ENCODE results near the gene BYSL.

The BYSL gene

DNA sequence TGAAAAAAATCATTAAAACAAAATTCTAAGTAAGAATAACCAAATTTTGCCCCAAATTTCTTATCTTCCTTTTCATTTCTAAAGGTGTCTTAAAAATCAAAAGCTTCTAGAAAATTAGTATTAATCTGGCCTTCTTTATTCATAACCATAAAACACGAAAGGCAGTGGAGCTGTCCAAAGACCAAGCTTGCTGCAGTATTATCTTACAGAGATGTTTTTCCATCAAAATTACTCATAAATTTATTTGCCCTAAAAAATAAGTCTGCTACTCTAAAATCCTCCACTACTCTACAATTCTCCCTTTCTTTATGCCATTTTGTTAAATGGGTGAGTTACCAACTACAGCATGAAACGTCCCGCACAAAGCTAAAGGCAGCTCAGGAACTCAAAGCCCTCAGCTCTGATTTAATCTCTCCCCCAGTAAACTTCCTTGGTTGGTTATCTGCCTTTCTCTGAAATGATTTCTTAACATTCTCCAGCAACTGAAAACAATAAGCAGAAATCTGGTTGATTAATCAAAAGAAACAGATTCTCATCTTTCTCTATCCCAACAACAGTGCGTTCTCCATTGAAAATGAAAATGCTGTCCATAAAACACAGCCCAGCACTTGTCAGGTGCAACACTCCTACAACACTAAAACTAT is 28.3 kb upstream of the BYSL start:
- Histone ChIP-seq H3K79me1 (ENCODE audit: low read length) (peaks cover 1% of the 10 kb centered on the region), H3K23ac (ENCODE audit: low read length) (no peak overlapping the region), H3K4me2 (ENCODE audit: low read length) (no peak overlapping the region), H3K9ac (ENCODE audit: low read length) (no peak overlapping the region), H3K18ac (ENCODE audit: low read length) (no peak overlapping the region), H3K79me2 (ENCODE audit: control insufficient read depth, insufficient read depth, low read length) (peaks cover 3% of the 10 kb centered on the region), H4K8ac (ENCODE audit: low read depth, low read length) (no peak overlapping the region), H3K56ac (ENCODE audit: low read length) (no peak overlapping the region), H4K5ac (ENCODE audit: low read length) (no peak overlapping the region), H3K27me3 (ENCODE audit: insufficient read depth, low read length, poor library complexity) (no peaks in the 10 kb centered on the region), H3K4me3 (ENCODE audit: low read length) (no peak overlapping the region), H3K4me1 (ENCODE audit: control insufficient read depth, low read depth, low read length) (peaks cover 6% of the 10 kb centered on the region), H2BK15ac (replicated peaks; ENCODE audit: low read depth) (no peak overlapping the region), H3K36me3 (ENCODE audit: control insufficient read depth, insufficient read depth, low read length) (no peaks in the 10 kb centered on the region), H3K27ac (ENCODE audit: low read depth, low read length) (no peak overlapping the region), H2AK5ac (ENCODE audit: low read length) (no peak overlapping the region), H3K4ac (ENCODE audit: low read depth, low read length) (no peak overlapping the region), H2BK5ac (ENCODE audit: low read length) (no peak overlapping the region), H2BK120ac (ENCODE audit: low read depth, low read length) (no peak overlapping the region)
- DNase-seq, result no peak
- WGBS (ENCODE audit: extremely low coverage, insufficient coverage, low lambda C conversion rate), result no CpG with 5 or more reads among the region's 4 CpGs

DNA sequence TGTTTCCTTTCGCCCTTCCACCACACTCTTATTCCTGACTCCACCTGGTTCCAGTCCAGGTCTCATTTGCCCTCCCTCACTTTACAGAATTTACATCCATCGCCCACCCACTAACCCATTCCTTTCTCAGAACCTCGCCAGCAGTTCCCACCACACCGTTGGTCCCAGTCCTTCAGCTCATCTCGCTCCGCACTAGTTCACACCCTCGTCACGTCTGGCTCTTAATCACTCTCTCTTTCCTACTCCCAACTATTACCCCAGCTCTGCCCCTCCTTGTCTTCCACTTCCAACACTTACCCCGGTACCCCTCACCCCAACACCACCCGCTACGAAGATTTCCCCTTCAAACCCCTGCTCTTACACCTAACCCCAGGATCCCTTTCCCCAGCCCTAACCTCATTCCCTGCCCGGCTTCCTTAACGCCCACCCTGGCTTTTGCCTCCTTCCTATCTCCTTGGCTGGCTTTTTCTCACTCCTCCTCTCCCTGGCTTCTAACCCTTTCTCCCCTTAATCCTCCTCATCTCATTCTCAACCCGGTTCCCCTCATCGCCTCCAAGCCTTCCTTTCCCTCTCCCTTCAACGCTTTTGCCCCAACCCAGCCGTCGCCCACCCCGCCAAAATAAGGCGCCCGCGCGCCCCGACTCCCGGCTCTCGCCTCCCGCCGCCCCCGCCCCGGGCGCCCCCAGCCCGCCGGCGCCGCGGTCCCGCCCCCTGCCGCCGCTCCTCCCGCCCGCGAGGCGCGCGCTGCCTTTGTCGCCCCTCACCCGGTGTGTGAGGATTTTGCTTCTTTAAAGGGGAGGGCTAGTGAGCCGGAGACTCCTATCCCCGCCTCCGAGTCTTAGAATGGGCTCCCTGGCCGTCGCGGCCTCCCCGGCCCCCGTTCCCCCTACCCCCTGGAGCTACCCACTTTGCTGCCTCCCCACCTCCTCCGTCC is 26.7 kb upstream of the BYSL start:
- Histone ChIP-seq H3K79me2 (ENCODE audit: control insufficient read depth, insufficient read depth, low read length) (peaks cover 3% of the 10 kb centered on the region), H4K5ac (ENCODE audit: low read length) (no peak overlapping the region), H2BK120ac (ENCODE audit: low read depth, low read length) (no peak overlapping the region), H3K18ac (ENCODE audit: low read length) (peak overlapping the region; percentile 33), H2BK15ac (replicated peaks; ENCODE audit: low read depth) (no peak overlapping the region), H3K4me2 (ENCODE audit: low read length) (peak overlapping the region; percentile 74), H4K8ac (ENCODE audit: low read depth, low read length) (no peak overlapping the region), H3K56ac (ENCODE audit: low read length) (peak overlapping the region; percentile 85), H3K27ac (ENCODE audit: low read depth, low read length) (peak overlapping the region; percentile 56), H2BK5ac (ENCODE audit: low read length) (peak overlapping the region; percentile 2), H3K27me3 (ENCODE audit: insufficient read depth, low read length, poor library complexity) (no peaks in the 10 kb centered on the region), H3K9ac (ENCODE audit: low read length) (peak overlapping the region; percentile 82), H3K79me1 (ENCODE audit: low read length) (peaks cover 1% of the 10 kb centered on the region), H3K4me1 (ENCODE audit: control insufficient read depth, low read depth, low read length) (peaks cover 6% of the 10 kb centered on the region), H3K4me3 (ENCODE audit: low read length) (peak overlapping the region; percentile 62), H3K36me3 (ENCODE audit: control insufficient read depth, insufficient read depth, low read length) (no peaks in the 10 kb centered on the region), H3K23ac (ENCODE audit: low read length) (peak overlapping the region; percentile 83), H2AK5ac (ENCODE audit: low read length) (no peak overlapping the region), H3K4ac (ENCODE audit: low read depth, low read length) (no peak overlapping the region)
- WGBS (ENCODE audit: extremely low coverage, insufficient coverage, low lambda C conversion rate), result no CpG with 5 or more reads among the region's 56 CpGs
- DNase-seq, result peak; percentile 49

DNA sequence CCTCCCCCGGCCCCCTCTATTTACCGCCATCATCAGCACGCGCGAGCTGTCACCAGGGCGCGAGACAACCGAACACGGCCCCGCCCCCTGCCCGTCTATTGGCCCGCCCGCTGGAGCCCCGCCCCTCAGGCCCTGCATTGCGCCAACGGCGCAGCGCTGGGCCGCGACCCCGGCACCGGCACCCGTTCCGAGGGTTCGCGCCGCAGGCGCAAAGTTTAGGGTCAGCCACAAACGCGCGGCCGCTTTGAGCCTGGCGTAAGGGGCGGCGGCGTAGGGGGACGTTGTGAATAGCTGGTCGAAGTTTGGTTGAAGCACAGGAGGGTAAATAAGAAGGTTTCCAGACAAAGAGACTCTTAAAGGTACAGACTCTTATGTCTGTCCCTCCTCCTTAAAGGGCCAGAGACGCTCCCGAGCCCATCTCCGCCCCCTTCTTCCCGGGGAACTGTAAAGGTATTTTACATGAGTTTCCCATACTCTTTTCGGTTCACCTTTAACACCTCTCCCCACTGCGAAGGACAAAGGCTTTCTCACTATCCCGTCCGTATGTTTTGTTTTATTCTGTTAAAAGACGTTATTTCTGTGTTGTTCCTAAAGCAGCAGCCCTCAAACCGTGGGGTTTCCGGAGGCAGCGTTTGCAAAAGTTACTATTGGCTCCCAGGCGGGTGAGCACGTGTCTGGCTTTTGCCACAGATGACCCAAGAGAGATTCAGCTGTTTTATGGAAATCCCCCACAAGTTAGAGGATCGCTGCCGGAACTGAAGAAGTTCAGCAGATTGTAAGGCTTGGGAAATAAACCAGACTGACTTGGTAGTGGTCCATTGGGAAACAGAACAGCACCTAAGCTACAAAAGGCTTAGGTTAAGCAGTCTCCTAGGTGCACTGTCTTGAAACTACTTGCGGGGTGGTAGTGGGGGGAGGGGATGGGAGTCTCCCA is 25.7 kb upstream of the BYSL start, which contains the start of gene USP49:
USP49 (minus strand) TSS at position 76 of the 934 bp plus-strand sequence. CDS start 88,392 bp downstream, outside the sequence.
- peak within 1 kb of the TSS; percentile 2 for H2BK5ac ChIP-seq (ENCODE audit: low read length)
- H3K27me3 ChIP-seq (ENCODE audit: insufficient read depth, low read length, poor library complexity), result no peaks in the 10 kb centered on the region
- H4K8ac ChIP-seq (ENCODE audit: low read depth, low read length), result no peak within 1 kb of the TSS
- H3K27ac ChIP-seq (ENCODE audit: low read depth, low read length), result peak within 1 kb of the TSS; percentile 56
- H2AK5ac ChIP-seq (ENCODE audit: low read length), result no peak within 1 kb of the TSS
- H3K4ac ChIP-seq (ENCODE audit: low read depth, low read length), result no peak within 1 kb of the TSS
- H3K79me2 ChIP-seq (ENCODE audit: control insufficient read depth, insufficient read depth, low read length), result peaks cover 3% of the 10 kb centered on the region
- WGBS (ENCODE audit: extremely low coverage, insufficient coverage, low lambda C conversion rate), result no CpG with 5 or more reads among the region's 55 CpGs
- H2BK15ac ChIP-seq (replicated peaks; ENCODE audit: low read depth), result no peak within 1 kb of the TSS
- H3K4me3 ChIP-seq (ENCODE audit: low read length), result peak within 1 kb of the TSS; percentile 62
- peak within 1 kb of the TSS; percentile 77 for H3K4me2 ChIP-seq (ENCODE audit: low read length)
- peaks cover 1% of the 10 kb centered on the region for H3K79me1 ChIP-seq (ENCODE audit: low read length)
- peaks cover 6% of the 10 kb centered on the region for H3K4me1 ChIP-seq (ENCODE audit: control insufficient read depth, low read depth, low read length)
- H3K18ac ChIP-seq (ENCODE audit: low read length), result peak within 1 kb of the TSS; percentile 72
- no peak within 1 kb of the TSS for H4K5ac ChIP-seq (ENCODE audit: low read length)
- peak within 1 kb of the TSS; percentile 82 for H3K9ac ChIP-seq (ENCODE audit: low read length)
- peak within 1 kb of the TSS; percentile 83 for H3K23ac ChIP-seq (ENCODE audit: low read length)
- DNase-seq, result peak; percentile 95
- peak within 1 kb of the TSS; percentile 85 for H3K56ac ChIP-seq (ENCODE audit: low read length)
- H2BK120ac ChIP-seq (ENCODE audit: low read depth, low read length), result no peak within 1 kb of the TSS
- no peaks in the 10 kb centered on the region for H3K36me3 ChIP-seq (ENCODE audit: control insufficient read depth, insufficient read depth, low read length)

DNA sequence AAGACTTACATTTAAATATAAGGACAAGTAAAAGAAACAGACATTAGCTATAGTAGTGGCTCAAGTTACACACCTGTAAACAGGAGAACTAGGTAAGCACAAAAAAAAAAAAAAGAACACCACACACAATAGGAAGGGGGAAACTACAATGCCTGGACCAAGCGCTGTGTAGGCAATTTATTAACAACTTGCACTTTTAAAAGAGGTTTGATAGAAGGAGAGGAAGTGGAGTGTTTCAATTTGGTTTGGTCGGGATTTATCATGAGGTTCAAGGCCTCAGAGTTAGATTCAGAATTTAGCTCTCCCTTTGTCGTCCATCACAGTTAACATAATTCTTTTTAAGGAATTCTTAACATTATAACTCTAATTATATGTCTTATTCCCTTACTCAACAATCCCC is 25.0 kb upstream of the BYSL start:
- peaks cover 3% of the 10 kb centered on the region for H3K79me2 ChIP-seq (ENCODE audit: control insufficient read depth, insufficient read depth, low read length)
- no peaks in the 10 kb centered on the region for H3K27me3 ChIP-seq (ENCODE audit: insufficient read depth, low read length, poor library complexity)
- no peak overlapping the region for H3K27ac ChIP-seq (ENCODE audit: low read depth, low read length)
- WGBS (ENCODE audit: extremely low coverage, insufficient coverage, low lambda C conversion rate), result no CpG with 5 or more reads among the region's 3 CpGs
- no peak for DNase-seq
- no peak overlapping the region for H4K5ac ChIP-seq (ENCODE audit: low read length)
- H3K4me3 ChIP-seq (ENCODE audit: low read length), result no peak overlapping the region
- no peak overlapping the region for H3K23ac ChIP-seq (ENCODE audit: low read length)
- no peak overlapping the region for H3K9ac ChIP-seq (ENCODE audit: low read length)
- H3K18ac ChIP-seq (ENCODE audit: low read length), result no peak overlapping the region
- no peak overlapping the region for H2BK15ac ChIP-seq (replicated peaks; ENCODE audit: low read depth)
- H2AK5ac ChIP-seq (ENCODE audit: low read length), result no peak overlapping the region
- H3K36me3 ChIP-seq (ENCODE audit: control insufficient read depth, insufficient read depth, low read length), result no peaks in the 10 kb centered on the region
- no peak overlapping the region for H3K56ac ChIP-seq (ENCODE audit: low read length)
- H2BK120ac ChIP-seq (ENCODE audit: low read depth, low read length), result no peak overlapping the region
- H3K4ac ChIP-seq (ENCODE audit: low read depth, low read length), result no peak overlapping the region
- no peak overlapping the region for H2BK5ac ChIP-seq (ENCODE audit: low read length)
- peaks cover 1% of the 10 kb centered on the region for H3K79me1 ChIP-seq (ENCODE audit: low read length)
- H3K4me1 ChIP-seq (ENCODE audit: control insufficient read depth, low read depth, low read length), result peaks cover 6% of the 10 kb centered on the region
- no peak overlapping the region for H4K8ac ChIP-seq (ENCODE audit: low read depth, low read length)
- H3K4me2 ChIP-seq (ENCODE audit: low read length), result no peak overlapping the region

DNA sequence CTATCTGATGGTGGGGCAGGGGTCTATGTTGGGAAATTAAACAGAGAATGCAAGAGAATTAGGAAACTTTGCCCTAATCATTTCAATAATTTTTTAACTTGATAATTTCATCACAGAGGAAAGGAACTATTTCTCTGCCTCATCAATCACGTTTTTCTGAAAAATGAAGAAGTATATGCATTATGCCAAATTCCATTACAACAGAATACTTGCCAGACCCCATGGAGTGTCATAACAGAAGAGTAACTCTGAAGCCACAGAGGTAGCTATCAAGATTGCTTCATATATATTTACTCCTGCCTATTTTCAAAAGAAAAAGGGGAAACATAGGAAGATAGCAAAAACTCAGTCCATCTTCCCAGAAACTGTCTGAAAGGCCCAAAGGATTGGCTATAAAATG is 20.4 kb upstream of the BYSL start:
- H3K18ac ChIP-seq (ENCODE audit: low read length), result no peak overlapping the region
- no peaks in the 10 kb centered on the region for H3K27me3 ChIP-seq (ENCODE audit: insufficient read depth, low read length, poor library complexity)
- H3K56ac ChIP-seq (ENCODE audit: low read length), result no peak overlapping the region
- no peak overlapping the region for H4K5ac ChIP-seq (ENCODE audit: low read length)
- H4K8ac ChIP-seq (ENCODE audit: low read depth, low read length), result no peak overlapping the region
- H3K4me1 ChIP-seq (ENCODE audit: control insufficient read depth, low read depth, low read length), result no peaks in the 10 kb centered on the region
- H3K4me2 ChIP-seq (ENCODE audit: low read length), result no peak overlapping the region
- H3K79me2 ChIP-seq (ENCODE audit: control insufficient read depth, insufficient read depth, low read length), result no peaks in the 10 kb centered on the region
- H3K4ac ChIP-seq (ENCODE audit: low read depth, low read length), result no peak overlapping the region
- no peak for DNase-seq
- no peak overlapping the region for H2AK5ac ChIP-seq (ENCODE audit: low read length)
- H3K4me3 ChIP-seq (ENCODE audit: low read length), result no peak overlapping the region
- peaks cover 2% of the 10 kb centered on the region for H3K36me3 ChIP-seq (ENCODE audit: control insufficient read depth, insufficient read depth, low read length)
- no peak overlapping the region for H3K9ac ChIP-seq (ENCODE audit: low read length)
- no peak overlapping the region for H3K23ac ChIP-seq (ENCODE audit: low read length)
- no peak overlapping the region for H2BK15ac ChIP-seq (replicated peaks; ENCODE audit: low read depth)
- peaks cover 2% of the 10 kb centered on the region for H3K79me1 ChIP-seq (ENCODE audit: low read length)
- H2BK120ac ChIP-seq (ENCODE audit: low read depth, low read length), result no peak overlapping the region
- H3K27ac ChIP-seq (ENCODE audit: low read depth, low read length), result no peak overlapping the region
- no CpG with 5 or more reads among the region's 1 CpG for WGBS (ENCODE audit: extremely low coverage, insufficient coverage, low lambda C conversion rate)
- no peak overlapping the region for H2BK5ac ChIP-seq (ENCODE audit: low read length)
